ENCODE measurements around the gene LTBR. TPM values are rescaled to one million over a fixed set of nuclear protein-coding genes. Genes with fewer than 3 reads are reported as not detected.
A peak's percentile ranks its signal among the peaks of the same experiment; 100 is the strongest.

LTBR gene
- total RNA-seq, 1 donor from 2014 or later: 41.1 TPM

- Mint-ChIP-seq H3K4me1 (ENCODE audit: low read depth) (peaks cover 31% of the 10 kb centered on the region), H3K27ac (ENCODE audit: unreplicated experiment) (no peak overlapping the region), H3K27me3 (ENCODE audit: low read depth) (no peaks in the 10 kb centered on the region), H3K36me3 (ENCODE audit: low read depth) (no peaks in the 10 kb centered on the region), H3K4me3 (ENCODE audit: unreplicated experiment) (no peak overlapping the region), H3K9me3 (ENCODE audit: low read depth) (no peaks in the 10 kb centered on the region)
- peak; percentile 68 for DNase-seq (ENCODE audit: low spot score)
- no peak for TF ChIP-seq CTCF (IDR thresholded peaks at IDR 0.05)
Measured at GRCh38 chr12:6368906-6369525, 14.9 kb upstream of the LTBR start.

- Mint-ChIP-seq H3K9me3 (ENCODE audit: low read depth) (no peaks in the 10 kb centered on the region), H3K4me3 (ENCODE audit: unreplicated experiment) (no peak overlapping the region), H3K4me1 (ENCODE audit: low read depth) (peaks cover 33% of the 10 kb centered on the region), H3K36me3 (ENCODE audit: low read depth) (no peaks in the 10 kb centered on the region), H3K27ac (ENCODE audit: unreplicated experiment) (no peak overlapping the region), H3K27me3 (ENCODE audit: low read depth) (no peaks in the 10 kb centered on the region)
- peak; percentile 53 for DNase-seq (ENCODE audit: low spot score)
- TF ChIP-seq CTCF (IDR thresholded peaks at IDR 0.05): no peak
Measured at GRCh38 chr12:6369916-6370575, 13.9 kb upstream of the LTBR start.

GRCh38 chr12:6370576-6370935, 13.4 kb upstream of the LTBR start:
- DNase-seq (ENCODE audit: low spot score): peak; percentile 53
- H3K27ac Mint-ChIP-seq (ENCODE audit: unreplicated experiment): no peak overlapping the region
- H3K27me3 Mint-ChIP-seq (ENCODE audit: low read depth): no peaks in the 10 kb centered on the region
- no peak for TF ChIP-seq CTCF (IDR thresholded peaks at IDR 0.05)
- no peak overlapping the region for H3K4me3 Mint-ChIP-seq (ENCODE audit: unreplicated experiment)
- peaks cover 38% of the 10 kb centered on the region for H3K4me1 Mint-ChIP-seq (ENCODE audit: low read depth)
- H3K36me3 Mint-ChIP-seq (ENCODE audit: low read depth): no peaks in the 10 kb centered on the region
- no peaks in the 10 kb centered on the region for H3K9me3 Mint-ChIP-seq (ENCODE audit: low read depth)

GRCh38 chr12:6370994-6371754, 12.8 kb upstream of the LTBR start:
- no peaks in the 10 kb centered on the region for H3K36me3 Mint-ChIP-seq (ENCODE audit: low read depth)
- H3K4me1 Mint-ChIP-seq (ENCODE audit: low read depth): peaks cover 44% of the 10 kb centered on the region
- no peaks in the 10 kb centered on the region for H3K9me3 Mint-ChIP-seq (ENCODE audit: low read depth)
- H3K27ac Mint-ChIP-seq (ENCODE audit: unreplicated experiment): peak overlapping the region; percentile 63
- peak; percentile 55 for TF ChIP-seq CTCF (IDR thresholded peaks at IDR 0.05)
- no peak overlapping the region for H3K4me3 Mint-ChIP-seq (ENCODE audit: unreplicated experiment)
- DNase-seq (ENCODE audit: low spot score): no peak
- H3K27me3 Mint-ChIP-seq (ENCODE audit: low read depth): no peaks in the 10 kb centered on the region

- Mint-ChIP-seq H3K4me3 (ENCODE audit: unreplicated experiment) (no peak overlapping the region), H3K27me3 (ENCODE audit: low read depth) (no peaks in the 10 kb centered on the region), H3K36me3 (ENCODE audit: low read depth) (no peaks in the 10 kb centered on the region), H3K27ac (ENCODE audit: unreplicated experiment) (peak overlapping the region; percentile 87), H3K9me3 (ENCODE audit: low read depth) (no peaks in the 10 kb centered on the region), H3K4me1 (ENCODE audit: low read depth) (peaks cover 57% of the 10 kb centered on the region)
- TF ChIP-seq CTCF (IDR thresholded peaks at IDR 0.05): no peak
- DNase-seq (ENCODE audit: low spot score): no peak
Measured at GRCh38 chr12:6372403-6373003, 11.5 kb upstream of the LTBR start.
